Lower lobe of right lung (tissue), 2 donors: Measurements from ENCODE around the gene NUP58. TPM values are rescaled to one million over a fixed set of nuclear protein-coding genes. Genes with fewer than 3 reads are reported as not detected.

ENCODE experiments used
- ATAC-seq, 2 donors: fragments of 200-7000 bp; cut with Tn5 transposase; one replicate each; pipeline ENCODE4 v1.9.1; 2020 to 2022; ENCODE audit warnings: mild to moderate bottlenecking in 2 of 2, moderate library complexity in 2 of 2
- DNase-seq: peaks from one replicate; pipeline ENCODE4 v3.0.0-alpha.2; 2020
- H3K27ac ChIP-seq: fragments of 200-600 bp; one replicate; pipeline ENCODE4 v1.8.0; 2022
- H3K27me3 ChIP-seq: fragments of 200-600 bp; one replicate; pipeline ENCODE4 v1.8.0; 2022; ENCODE audit warnings: low read depth
- H3K36me3 ChIP-seq: fragments of 200-600 bp; one replicate; pipeline ENCODE4 v1.8.0; 2022; ENCODE audit warnings: mild to moderate bottlenecking
- H3K4me1 ChIP-seq: fragments of 200-600 bp; one replicate; pipeline ENCODE4 v1.8.0; 2022
- H3K4me3 ChIP-seq: fragments of 200-600 bp; one replicate; pipeline ENCODE4 v1.8.0; 2022; ENCODE audit warnings: mild to moderate bottlenecking
- H3K9me3 ChIP-seq: fragments of 200-600 bp; one replicate; pipeline ENCODE4 v1.8.0; 2022
- CTCF ChIP-seq: fragments of 200-600 bp; IDR thresholded peaks from one replicate; pipeline ENCODE4 v1.8.0; 2022; ENCODE audit warnings: antibody characterized with exemption, mild to moderate bottlenecking
- intact Hi-C: fragments of 100-400 bp; cut with DNase I; formaldehyde crosslinking; loops from one replicate; pipeline ENCODE4 v1.11.0; 2022
- total RNA-seq: library from RNA; stranded (reverse); fragmentation: NEBNext Ultra II Directional; extraction: Animal tissue kit (Norgen Biotek cat#: 25700); gene quantifications from one replicate; pipeline ENCODE4 v1.2.1, GENCODE V29; 2021
- donor health status: DM: no; HTN: yes; CAD: no; lungs with severe emphysema.

NUP58 gene
- total RNA-seq, 1 donor from 2014 or later: 57.7 TPM

GRCh38 chr13:25378528-25378927 lies 77.1 kb downstream of the NUP58 start:
- Histone ChIP-seq H3K4me3 (no peak overlapping the region), H3K27me3 (peaks cover 34% of the 10 kb centered on the region), H3K36me3 (no peaks in the 10 kb centered on the region), H3K9me3 (no peaks in the 10 kb centered on the region), H3K4me1 (no peaks in the 10 kb centered on the region), H3K27ac (no peak overlapping the region)
- intact Hi-C loops: no loop called here
- no peak for TF ChIP-seq CTCF
- DNase-seq (no peak), ATAC-seq (no peak)

GRCh38 chr13:25379011-25379410 lies 77.6 kb downstream of the NUP58 start:
- intact Hi-C loops: no loop called here
- no peak for ATAC-seq

GRCh38 chr13:25380082-25380481 lies 78.7 kb downstream of the NUP58 start:
- no peak for ATAC-seq
- H3K27me3 ChIP-seq: peaks cover 23% of the 10 kb centered on the region
- no peaks in the 10 kb centered on the region for H3K9me3 ChIP-seq
- H3K4me1 ChIP-seq: no peaks in the 10 kb centered on the region
- H3K4me3 ChIP-seq: no peak overlapping the region
- no peak for DNase-seq
- TF ChIP-seq CTCF: no peak
- intact Hi-C loops: no loop called here
- no peak overlapping the region for H3K27ac ChIP-seq
- H3K36me3 ChIP-seq: no peaks in the 10 kb centered on the region

More at GRCh38 chr13:25379011-25379410, 77.6 kb downstream of the NUP58 start:
- H3K4me1 ChIP-seq: no peaks in the 10 kb centered on the region
- no peaks in the 10 kb centered on the region for H3K9me3 ChIP-seq
- no peaks in the 10 kb centered on the region for H3K36me3 ChIP-seq
- no peak for TF ChIP-seq CTCF
- no peak overlapping the region for H3K4me3 ChIP-seq
- H3K27me3 ChIP-seq: peaks cover 32% of the 10 kb centered on the region
- no peak overlapping the region for H3K27ac ChIP-seq
- no peak for DNase-seq

- DNase-seq: no peak
- intact Hi-C loops: no loop called here
- H3K4me3 ChIP-seq: no peak overlapping the region
- no peak overlapping the region for H3K27ac ChIP-seq
- no peak for ATAC-seq
- TF ChIP-seq CTCF: no peak
- no peaks in the 10 kb centered on the region for H3K9me3 ChIP-seq
- peaks cover 17% of the 10 kb centered on the region for H3K27me3 ChIP-seq
- no peaks in the 10 kb centered on the region for H3K36me3 ChIP-seq
- no peaks in the 10 kb centered on the region for H3K4me1 ChIP-seq
Measured at GRCh38 chr13:25380741-25381324, 79.4 kb downstream of the NUP58 start.

GRCh38 chr13:25384758-25385410 lies 83.5 kb downstream of the NUP58 start:
- intact Hi-C loops: no loop called here
- DNase-seq (no peak), ATAC-seq (no peak)
- Histone ChIP-seq H3K4me1 (no peaks in the 10 kb centered on the region), H3K4me3 (no peak overlapping the region), H3K27me3 (peaks cover 20% of the 10 kb centered on the region), H3K36me3 (no peaks in the 10 kb centered on the region), H3K27ac (no peak overlapping the region), H3K9me3 (no peaks in the 10 kb centered on the region)
- TF ChIP-seq CTCF: no peak
